Subcutaneous abdominal adipose tissue (tissue), 5 donors: ENCODE measurements around the gene CMKLR1.

Experiments
- H3K27ac ChIP-seq: one replicate; pipeline ENCODE4 v1.7.0; 2013; ENCODE audit warnings: low read depth, mild to moderate bottlenecking, inconsistent platforms, low read length, moderate library complexity
- H3K27me3 ChIP-seq, 5 donors: one replicate each; pipeline ENCODE4 v1.7.0; 2013; ENCODE audit warnings: low read length in 5 of 5, inconsistent platforms in 1 of 5; ENCODE audit not compliant: control insufficient read depth in 5 of 5, insufficient read depth in 4 of 5
- H3K36me3 ChIP-seq, 5 donors: one replicate each; pipeline ENCODE4 v1.7.0; 2013; ENCODE audit warnings: low read length in 5 of 5; ENCODE audit not compliant: control insufficient read depth in 5 of 5, insufficient read depth in 5 of 5
- H3K4me1 ChIP-seq, 5 donors: one replicate each; pipeline ENCODE4 v1.7.0; 2013; ENCODE audit warnings: low read length in 5 of 5, mild to moderate bottlenecking in 3 of 5, moderate library complexity in 1 of 5; ENCODE audit not compliant: control insufficient read depth in 5 of 5, insufficient read depth in 5 of 5
- H3K4me3 ChIP-seq, 5 donors: one replicate each; pipeline ENCODE4 v1.7.0; 2013; ENCODE audit warnings: low read length in 5 of 5, low read depth in 1 of 5
- H3K9ac ChIP-seq, 5 donors: one replicate each; pipeline ENCODE4 v1.7.0; 2013; ENCODE audit warnings: low read length in 5 of 5, mild to moderate bottlenecking in 4 of 5, moderate library complexity in 3 of 5
- H3K9me3 ChIP-seq, 5 donors: one replicate each; pipeline ENCODE4 v1.7.0; 2013; ENCODE audit warnings: low read length in 5 of 5; ENCODE audit not compliant: control insufficient read depth in 5 of 5
- donor health status: healthy.
- donor health status: healthy.
- donor health status: healthy.
- donor health status: healthy.
- donor health status: healthy.

CMKLR1 gene

DNA sequence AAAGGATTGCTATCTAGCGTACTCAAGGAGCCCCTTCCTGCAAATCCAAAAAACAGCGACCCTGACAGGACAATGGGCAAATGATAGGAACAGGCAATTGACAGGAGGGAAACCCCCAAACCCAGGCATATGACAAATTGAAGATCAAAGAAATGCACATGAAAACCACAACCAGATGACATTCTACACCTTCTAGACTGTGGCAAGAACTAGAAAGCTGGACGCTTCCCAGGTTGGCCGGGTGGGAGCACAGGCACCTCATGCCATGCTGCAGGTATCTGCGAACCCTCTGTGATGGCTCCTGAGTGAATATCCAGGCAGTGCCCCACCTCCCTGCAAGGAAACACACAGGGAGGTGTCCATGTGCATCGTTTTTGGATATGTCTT, 37.1 kb downstream of the CMKLR1 start:
- Histone ChIP-seq H3K36me3 (peaks cover 0 to 3% (median 0%) of the 10 kb centered on the region in 5 donors), H3K27ac (no peak overlapping the region), H3K9me3 (no peaks in the 10 kb centered on the region), H3K4me1 (peaks cover 29 to 85% (median 67%) of the 10 kb centered on the region in 5 donors), H3K9ac (no peak overlapping the region), H3K27me3 (peaks cover 0 to 19% (median 5%) of the 10 kb centered on the region in 5 donors), H3K4me3 (no peak overlapping the region)

DNA sequence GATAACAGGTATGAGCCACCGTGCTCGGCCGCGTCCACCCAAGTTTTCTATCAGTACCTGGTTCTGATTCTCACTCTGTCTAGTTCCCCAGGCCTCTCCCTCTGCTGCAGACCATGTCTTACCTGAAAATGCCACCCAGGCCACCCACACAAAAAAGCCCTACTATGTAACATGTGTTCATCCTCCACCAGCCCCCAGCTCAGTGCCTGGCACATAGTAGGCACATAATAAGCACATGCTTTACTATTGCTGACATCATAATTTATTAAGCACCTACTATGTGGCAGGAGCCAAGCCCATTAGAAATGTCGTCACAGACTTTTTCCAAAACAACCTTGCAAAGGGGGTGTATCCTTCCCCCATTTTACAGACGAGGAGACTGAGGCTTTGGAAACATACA, 37.8 kb downstream of the CMKLR1 start:
- H3K9me3 ChIP-seq: no peaks in the 10 kb centered on the region
- no peak overlapping the region for H3K4me3 ChIP-seq
- peaks cover 0 to 3% (median 0%) of the 10 kb centered on the region in 5 donors for H3K36me3 ChIP-seq
- H3K9ac ChIP-seq: no peak overlapping the region
- H3K4me1 ChIP-seq: peaks cover 29 to 79% (median 61%) of the 10 kb centered on the region in 5 donors
- H3K27ac ChIP-seq: no peak overlapping the region
- peaks cover 0 to 19% (median 5%) of the 10 kb centered on the region in 5 donors for H3K27me3 ChIP-seq

DNA sequence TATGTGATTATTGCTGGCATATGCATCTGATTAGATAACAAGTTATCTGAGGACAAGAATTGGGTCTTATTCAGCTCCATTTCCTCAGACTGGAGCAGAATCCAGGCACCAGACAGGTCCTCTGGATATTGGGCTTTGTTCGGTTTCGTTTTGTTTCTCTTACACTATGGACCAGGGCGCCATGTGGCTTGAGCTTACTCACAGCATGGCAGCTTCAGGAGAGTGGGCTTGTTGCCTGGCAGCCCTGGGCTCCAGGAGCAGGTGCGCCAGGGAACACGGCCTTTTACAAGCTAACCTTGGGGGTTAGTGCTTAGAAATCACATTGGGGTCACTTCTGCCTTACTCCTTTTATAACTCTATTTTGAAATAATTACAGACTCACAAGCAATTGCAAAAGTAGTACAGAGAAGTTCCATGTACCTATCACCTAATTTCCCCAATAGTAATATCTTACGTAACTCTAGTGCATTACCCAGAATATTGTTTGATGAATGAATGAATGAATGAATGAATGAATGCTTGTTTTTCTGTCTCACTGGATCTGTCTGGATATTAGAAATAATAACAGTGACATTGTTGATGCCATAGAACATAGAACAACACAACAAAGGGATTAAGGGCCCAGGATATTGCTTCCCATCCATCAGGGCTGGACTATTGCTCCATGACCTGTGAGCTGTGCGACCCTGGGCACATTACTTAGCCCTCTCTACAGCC, 39.0 kb downstream of the CMKLR1 start:
- H3K9ac ChIP-seq: no peak overlapping the region
- peak overlapping the region in 1 of 5 donors; percentile 1 for H3K4me3 ChIP-seq
- peaks cover 0 to 3% (median 0%) of the 10 kb centered on the region in 5 donors for H3K36me3 ChIP-seq
- H3K4me1 ChIP-seq: peaks cover 20 to 76% (median 49%) of the 10 kb centered on the region in 5 donors
- no peak overlapping the region for H3K27ac ChIP-seq
- H3K27me3 ChIP-seq: peaks cover 0 to 15% (median 0%) of the 10 kb centered on the region in 5 donors
- no peaks in the 10 kb centered on the region for H3K9me3 ChIP-seq

DNA sequence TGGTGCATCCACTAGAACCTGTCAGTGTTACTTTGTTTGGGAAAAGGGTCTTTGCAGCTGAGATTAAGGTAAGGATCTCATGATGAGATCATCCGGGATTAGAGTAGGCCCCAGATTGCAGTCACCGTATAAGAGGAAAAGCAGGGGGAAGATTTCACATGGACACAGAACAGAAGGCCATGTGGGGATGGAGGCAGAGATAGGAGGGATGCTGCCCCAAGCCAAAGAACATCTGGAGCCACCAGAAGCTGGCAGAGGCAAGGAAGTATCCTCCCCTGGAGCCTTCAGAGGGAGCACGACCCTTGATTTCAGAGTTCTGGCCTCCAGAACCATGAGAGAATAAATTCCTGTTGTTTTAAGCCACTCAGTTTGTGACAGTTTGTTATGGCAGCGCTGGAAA, 39.6 kb downstream of the CMKLR1 start:
- H3K27me3 ChIP-seq: peaks cover 0 to 15% (median 0%) of the 10 kb centered on the region in 5 donors
- no peak overlapping the region for H3K4me3 ChIP-seq
- H3K9ac ChIP-seq: no peak overlapping the region
- H3K9me3 ChIP-seq: no peaks in the 10 kb centered on the region
- H3K36me3 ChIP-seq: peaks cover 0 to 3% (median 0%) of the 10 kb centered on the region in 5 donors
- peaks cover 18 to 70% (median 42%) of the 10 kb centered on the region in 5 donors for H3K4me1 ChIP-seq
- no peak overlapping the region for H3K27ac ChIP-seq

DNA sequence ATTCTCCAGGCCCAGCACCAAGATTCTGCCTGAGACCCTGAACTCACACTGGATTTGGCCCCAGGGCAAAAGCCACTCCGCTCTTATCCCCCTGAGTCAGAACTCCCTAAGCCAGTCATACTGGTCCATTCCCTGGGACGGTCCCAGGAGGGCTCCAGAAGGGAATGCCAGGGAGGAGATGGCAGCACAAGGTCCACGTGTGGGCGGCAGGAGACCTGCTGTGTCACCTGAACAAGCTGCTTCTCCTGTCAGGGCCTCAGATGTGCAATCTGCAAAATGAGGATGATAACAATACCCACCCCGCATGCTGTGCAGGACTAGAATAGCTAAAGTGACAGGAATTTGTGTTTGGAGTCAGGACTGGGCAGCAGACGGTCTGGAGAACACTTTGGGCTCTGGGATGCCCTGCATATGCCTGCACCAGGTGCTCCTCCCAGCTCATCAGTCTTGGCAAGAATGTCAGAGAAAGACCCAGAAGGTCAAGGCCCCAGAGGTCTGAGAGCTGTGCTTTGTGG, 40.3 kb downstream of the CMKLR1 start:
- Histone ChIP-seq H3K4me1 (peaks cover 14 to 63% (median 35%) of the 10 kb centered on the region in 5 donors), H3K9me3 (no peaks in the 10 kb centered on the region), H3K27ac (no peak overlapping the region), H3K4me3 (no peak overlapping the region), H3K27me3 (peaks cover 0 to 12% (median 0%) of the 10 kb centered on the region in 5 donors), H3K36me3 (peaks cover 0 to 3% (median 0%) of the 10 kb centered on the region in 5 donors), H3K9ac (no peak overlapping the region)

DNA sequence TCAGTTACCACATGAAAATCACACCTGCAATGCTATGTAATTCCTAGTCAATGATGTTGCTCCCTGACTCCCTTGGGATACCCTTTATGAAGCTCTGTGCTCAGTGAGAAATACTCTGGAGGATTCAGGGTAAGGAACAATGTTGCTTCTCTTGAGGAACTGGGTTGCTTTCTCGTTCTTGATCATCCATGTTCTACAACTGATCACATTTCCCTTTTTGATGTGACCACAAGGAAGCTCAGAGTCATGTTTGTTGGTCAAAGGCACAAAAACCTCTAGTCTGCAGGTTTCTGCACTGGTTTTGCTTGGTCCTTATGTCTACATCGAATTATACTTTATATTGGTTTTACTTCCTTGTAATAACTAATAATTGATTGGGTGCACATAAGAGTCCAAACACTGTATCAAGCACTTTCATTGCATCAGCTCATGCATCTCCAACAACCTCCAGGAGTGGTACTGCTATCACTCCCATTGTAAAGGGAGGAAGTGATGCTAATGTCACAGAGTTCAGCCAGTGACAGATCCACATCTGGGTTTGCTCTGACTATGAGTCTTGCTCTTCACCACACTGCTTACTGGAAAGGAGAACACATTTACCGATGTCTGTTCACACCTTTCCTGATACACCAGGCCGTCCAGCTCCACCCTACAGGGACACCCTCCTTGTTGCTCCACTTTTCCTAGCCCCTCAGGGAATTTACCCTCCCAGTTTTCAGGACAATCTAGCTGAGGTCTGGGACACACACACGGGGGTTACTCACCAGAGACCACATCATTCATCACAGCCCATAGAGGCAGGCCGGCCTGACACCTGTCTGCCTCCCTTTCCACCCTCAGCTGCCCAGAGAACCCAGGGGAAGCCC, 41.0 kb downstream of the CMKLR1 start:
- Histone ChIP-seq H3K27ac (no peak overlapping the region), H3K9me3 (no peaks in the 10 kb centered on the region), H3K36me3 (peaks cover 0 to 7% (median 0%) of the 10 kb centered on the region in 5 donors), H3K4me1 (peaks cover 8 to 56% (median 29%) of the 10 kb centered on the region in 5 donors), H3K9ac (no peak overlapping the region), H3K27me3 (peaks cover 0 to 7% (median 0%) of the 10 kb centered on the region in 5 donors), H3K4me3 (no peak overlapping the region)

DNA sequence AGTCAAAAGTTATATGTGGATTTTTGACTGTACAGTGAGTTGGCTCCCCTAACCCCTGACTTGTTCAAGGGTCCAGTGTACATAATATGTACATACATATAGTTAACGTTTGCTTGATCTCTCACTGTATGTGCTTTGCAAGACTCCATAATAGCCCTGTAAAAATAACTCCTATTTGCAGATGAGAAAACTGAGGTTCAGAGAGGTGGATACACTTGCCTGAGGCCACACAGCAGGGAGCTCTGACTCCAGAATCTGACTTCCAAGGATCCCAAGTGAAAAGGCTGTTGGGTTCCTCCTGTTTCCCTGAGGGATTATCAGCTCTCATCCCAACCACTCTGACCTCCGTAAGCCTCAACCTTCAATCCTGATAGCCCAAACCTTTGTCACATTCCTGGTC, 41.7 kb downstream of the CMKLR1 start:
- peaks cover 3 to 49% (median 22%) of the 10 kb centered on the region in 5 donors for H3K4me1 ChIP-seq
- no peak overlapping the region for H3K27ac ChIP-seq
- no peak overlapping the region for H3K4me3 ChIP-seq
- peaks cover 0 to 5% (median 0%) of the 10 kb centered on the region in 5 donors for H3K27me3 ChIP-seq
- H3K9ac ChIP-seq: no peak overlapping the region
- no peaks in the 10 kb centered on the region for H3K9me3 ChIP-seq
- H3K36me3 ChIP-seq: peaks cover 0 to 14% (median 0%) of the 10 kb centered on the region in 5 donors

DNA sequence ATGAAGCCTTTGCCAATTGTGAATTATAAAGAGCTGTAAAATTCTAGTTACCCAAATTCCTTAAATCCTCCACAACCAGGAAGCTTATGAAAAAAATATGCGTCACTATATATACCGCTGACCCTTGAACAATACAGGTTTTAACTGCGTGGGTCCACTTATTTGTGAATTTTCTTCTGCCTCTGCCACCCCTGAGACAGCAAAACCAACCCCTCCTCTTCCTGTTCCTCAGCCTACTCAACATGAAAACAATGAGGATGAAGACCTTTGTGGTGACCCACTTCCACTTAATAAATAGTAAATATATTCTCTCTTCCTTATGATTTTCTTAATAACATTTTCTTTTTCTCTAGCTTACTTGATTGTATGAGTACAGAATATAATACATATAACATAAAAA, 42.2 kb downstream of the CMKLR1 start:
- Histone ChIP-seq H3K9ac (no peak overlapping the region), H3K27ac (no peak overlapping the region), H3K4me1 (peaks cover 3 to 44% (median 17%) of the 10 kb centered on the region in 5 donors)

DNA sequence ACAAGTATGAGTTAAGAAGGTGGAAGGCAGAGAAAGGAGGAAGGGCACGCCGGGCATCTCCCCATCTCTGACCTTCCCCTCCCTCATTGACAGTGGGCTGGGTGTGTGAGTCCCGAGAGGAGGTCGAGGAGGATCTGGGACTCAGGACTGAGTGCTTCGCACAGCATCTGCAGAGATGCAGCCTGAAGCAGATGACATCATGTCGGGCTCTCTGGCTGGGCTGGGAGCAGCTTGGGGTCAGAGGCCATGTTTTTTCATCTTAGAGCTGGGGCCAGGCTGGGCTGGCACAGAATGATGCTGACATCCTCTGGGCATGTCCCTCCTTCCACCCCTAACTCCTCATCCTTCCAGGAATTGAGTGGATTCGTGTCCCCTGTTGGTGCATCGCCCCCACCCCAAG, 43.5 kb downstream of the CMKLR1 start:
- peaks cover 3 to 43% (median 14%) of the 10 kb centered on the region in 5 donors for H3K4me1 ChIP-seq
- no peak overlapping the region for H3K9ac ChIP-seq
- H3K36me3 ChIP-seq: peaks cover 0 to 30% (median 8%) of the 10 kb centered on the region in 5 donors
- no peaks in the 10 kb centered on the region for H3K9me3 ChIP-seq
- H3K27ac ChIP-seq: no peak overlapping the region
- peaks cover 0 to 8% (median 0%) of the 10 kb centered on the region in 5 donors for H3K27me3 ChIP-seq
- H3K4me3 ChIP-seq: no peak overlapping the region

More for the DNA sequence above, 42.2 kb downstream of the CMKLR1 start:
- peaks cover 0 to 19% (median under 1%) of the 10 kb centered on the region in 5 donors for H3K36me3 ChIP-seq
- no peaks in the 10 kb centered on the region for H3K9me3 ChIP-seq
- no peak overlapping the region for H3K4me3 ChIP-seq
- peaks cover 0 to 8% (median 0%) of the 10 kb centered on the region in 5 donors for H3K27me3 ChIP-seq
